NCI-H128 (cell line): ENCODE results near the gene SNX27.
"Not testable (repeated sequence)": the region's sequence is repeated elsewhere in the genome, so short reads cannot be mapped to it uniquely, and the experiment has no call there.

Experiments
- DNase-seq: peaks from one replicate; lab custom pipeline; 2025; ENCODE audit not compliant: unreplicated experiment; lab: John Stamatoyannopoulos, UW

Gene SNX27

DNA sequence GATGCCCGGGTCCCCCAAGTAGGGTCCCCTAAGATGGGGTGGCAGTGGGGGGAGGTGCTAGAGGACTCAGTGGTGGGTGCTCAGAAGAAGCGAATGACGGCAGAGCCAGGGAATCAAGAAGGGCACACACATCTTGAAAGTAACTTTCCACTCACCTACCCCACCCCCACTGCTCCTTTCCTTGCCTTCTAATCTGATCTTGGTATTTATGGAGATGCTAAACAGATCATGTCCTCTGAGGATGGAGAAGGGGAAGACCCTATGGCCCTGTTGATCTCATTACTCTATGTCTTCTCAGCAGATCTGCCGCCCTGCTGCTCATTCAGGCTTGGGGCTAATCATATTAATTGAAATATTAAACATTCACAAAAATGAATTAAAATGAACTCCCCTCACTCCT is 106.8 kb downstream of the SNX27 start:
- DNase-seq: no peak

GRCh38 chr1:151720125-151720524 is 108.3 kb downstream of the SNX27 start:
- DNase-seq: no peak

GRCh38 chr1:151720554-151720953 is 108.7 kb downstream of the SNX27 start:
- no peak for DNase-seq

GRCh38 chr1:151720974-151721787 is 109.3 kb downstream of the SNX27 start, which contains the start of gene RIIAD1:
RIIAD1 (plus strand) TSS chr1:151721522; CDS start chr1:151721537, 15 bp downstream.
- no peak for DNase-seq

GRCh38 chr1:151721788-151722510 is 110.1 kb downstream of the SNX27 start:
- no peak for DNase-seq

- no peak for DNase-seq
Measured at GRCh38 chr1:151723726-151724370, 112.0 kb downstream of the SNX27 start.

- peak; percentile 23 for DNase-seq
Measured at GRCh38 chr1:151728151-151729054, 116.6 kb downstream of the SNX27 start.

- no peak for DNase-seq
Measured at GRCh38 chr1:151729157-151729965, 117.5 kb downstream of the SNX27 start.

DNA sequence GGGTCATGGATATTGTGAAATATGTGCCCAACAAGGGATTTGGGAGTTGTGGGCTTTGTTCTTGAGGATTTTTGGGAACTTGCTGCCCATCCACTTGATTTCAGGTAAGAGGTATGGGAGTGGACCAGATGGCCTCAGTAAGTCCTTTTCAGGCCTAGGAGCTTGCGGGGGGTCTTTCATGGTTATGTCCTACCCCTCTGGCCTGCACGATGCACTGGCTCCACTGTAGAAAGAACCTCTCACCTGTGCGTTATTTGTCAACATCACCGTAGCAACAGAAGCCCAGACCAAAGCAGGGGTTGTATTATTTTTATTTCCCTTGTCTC is 118.1 kb downstream of the SNX27 start:
- DNase-seq: no peak

DNA sequence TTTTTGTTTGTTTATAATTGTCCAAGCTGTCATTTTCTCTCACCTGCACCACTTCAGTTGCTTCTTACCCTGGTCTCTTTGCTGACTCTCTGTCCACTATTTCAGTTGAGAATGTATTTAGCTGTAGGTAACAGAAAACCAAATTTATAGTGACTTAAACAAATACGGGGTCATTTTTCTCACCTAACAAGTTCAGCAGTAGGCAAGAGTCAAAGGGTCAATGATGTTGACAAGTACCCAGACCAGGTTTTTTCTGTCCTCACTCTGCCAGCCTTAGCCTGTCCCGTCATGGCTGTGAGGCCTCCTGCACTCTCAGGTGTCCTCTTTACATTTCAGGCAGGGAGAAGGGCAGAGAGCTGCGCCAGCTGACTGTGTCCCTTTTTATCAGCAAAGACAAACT is 121.3 kb downstream of the SNX27 start:
- DNase-seq: no peak

DNA sequence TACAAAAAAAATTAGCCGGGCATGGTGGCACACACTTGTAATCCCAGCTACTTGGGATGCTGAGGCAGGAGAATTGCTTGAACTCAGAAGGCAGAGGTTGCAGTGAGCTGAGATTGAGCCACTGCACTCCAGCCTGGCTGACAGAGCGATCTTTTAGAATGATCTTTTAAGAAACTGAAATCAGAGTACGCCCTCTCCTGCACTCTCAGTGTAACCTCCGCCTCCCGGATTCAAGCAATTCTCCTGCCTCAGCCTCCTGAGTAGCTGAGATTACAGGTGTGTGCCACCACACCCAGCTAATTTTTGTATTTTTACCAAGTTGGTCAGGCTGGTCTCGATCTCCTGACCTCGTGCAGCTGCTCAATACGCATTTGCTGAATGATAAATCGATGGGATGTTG is 122.1 kb downstream of the SNX27 start:
- not testable (repeated sequence) for DNase-seq

DNA sequence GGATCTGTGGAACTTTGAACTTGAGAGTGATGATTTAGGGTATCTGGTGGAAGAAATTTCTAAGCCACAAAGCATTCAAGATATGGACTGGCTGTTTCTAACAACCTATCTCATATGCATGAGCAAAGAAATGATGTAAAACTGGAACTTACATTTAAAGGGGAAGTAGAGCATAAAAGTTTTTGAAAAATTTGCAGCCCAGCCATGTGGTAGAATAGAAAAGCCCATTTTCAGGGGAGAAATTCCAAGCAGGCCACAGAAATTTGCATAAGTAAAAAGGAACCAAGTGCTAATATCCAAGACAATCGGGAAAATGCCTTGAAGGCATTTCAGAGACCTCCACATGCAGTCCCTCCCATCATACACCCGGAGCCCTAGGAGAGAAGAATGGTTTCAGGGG is 125.2 kb downstream of the SNX27 start:
- no peak for DNase-seq

- no peak for DNase-seq
Measured at GRCh38 chr1:151737479-151737878, 125.6 kb downstream of the SNX27 start.

DNA sequence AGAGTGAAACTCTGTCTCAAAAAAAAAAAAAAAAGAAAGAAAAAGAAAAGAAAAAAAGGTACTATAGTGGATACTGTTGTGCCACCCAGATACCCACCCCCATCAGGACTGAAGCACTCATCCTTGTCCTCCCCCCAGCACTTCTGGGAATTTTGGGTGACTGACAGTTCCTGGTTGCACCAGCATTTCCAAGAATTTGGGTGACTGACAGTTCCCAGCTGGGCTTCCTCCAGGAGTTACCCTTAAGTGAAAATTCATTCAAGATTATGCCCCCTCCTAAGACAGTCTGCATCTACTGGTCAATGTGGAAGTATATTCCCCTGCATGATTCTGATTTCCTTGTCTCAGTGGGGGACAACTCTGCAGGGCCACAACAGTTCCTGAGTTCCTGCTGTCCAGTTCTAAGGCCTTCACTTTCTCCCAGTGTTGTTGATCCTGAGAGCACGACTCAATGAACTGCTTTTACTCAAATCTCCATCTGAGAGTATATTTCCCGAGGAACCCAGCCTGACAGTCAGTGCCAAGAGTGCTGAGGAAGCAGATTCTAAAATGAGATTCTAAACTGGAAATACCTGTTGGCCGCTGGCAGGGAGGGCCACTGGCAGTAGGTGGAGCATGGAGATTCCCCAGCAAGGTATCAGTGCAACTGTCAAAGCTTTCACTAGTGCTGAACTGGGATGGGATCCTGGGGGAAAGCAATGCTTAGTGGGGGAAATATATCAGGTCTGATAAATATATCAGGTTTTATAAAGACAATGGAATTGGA is 127.9 kb downstream of the SNX27 start:
- no peak for DNase-seq

- DNase-seq: no peak
Measured at GRCh38 chr1:151741516-151741915, 129.7 kb downstream of the SNX27 start.
